K562 (cell line): Measurements from ENCODE around the gene HRG. TPM values are rescaled to one million over a fixed set of nuclear protein-coding genes. Genes with fewer than 3 reads are reported as not detected.

ENCODE experiments used
- ATAC-seq: fragments of 200-7000 bp; cut with Tn5 transposase; 3 replicates; pipeline ENCODE4 v1.9.1; 2020; ENCODE audit warnings: moderate library complexity
- BruUV-seq: library from RNA; stranded (reverse); fragments of 400-500 nt; replicated peaks from 2 replicates; lab custom pipeline; 2021; lab: Mats Ljungman, UMichigan
- CTCF ChIA-PET: fragments of 300-600 bp; formaldehyde crosslinking; extraction: SDS; loops from one replicate; lab custom pipeline; 2021; ENCODE audit warnings: low intra/inter-chr PET ratio; lab: Yijun Ruan, JAX
- POLR2A ChIA-PET: fragments of 300-600, 350-650 bp; sonication (Branson Sonifier 250); formaldehyde crosslinking; extraction: SDS; loops from one replicate; lab custom pipeline; 2021; ENCODE audit warnings: antibody characterized with exemption, inconsistent platforms; lab: Yijun Ruan, JAX
- DNase-seq, 4 experiments: peaks; one replicate each; pipeline versions ENCODE4 v3.0.0 to v3.0.0-alpha.2; 2011 to 2018; ENCODE audit warnings: low spot score in 3 of 4, mixed read lengths in 3 of 4; ENCODE audit errors: extremely low read depth in 1 of 4
- FAIRE-seq: peaks from 2 replicates; lab custom pipeline; 2011; peaks lifted over from hg19 to GRCh38; lab: Jason Lieb, UNC
- H2AFZ ChIP-seq: 2 replicates; pipeline ENCODE4 v1.6.0; 2011; ENCODE audit warnings: low read depth, low read length, control low read depth, inconsistent platforms
- H3K27ac ChIP-seq: fragments of 200-600 bp; 3 replicates; pipeline ENCODE4 v1.8.0; 2011; ENCODE audit warnings: low read depth, mild to moderate bottlenecking, control low read depth, inconsistent platforms, low read length, moderate library complexity, mixed read lengths; ENCODE audit errors: extremely low read depth
- H3K27me3 ChIP-seq, 2 experiments: fragments of 300-600 bp in 1 of 2; 2 replicates in 1 of 2; 3 replicates in 1 of 2; pipeline versions ENCODE4 v1.6.0 to v1.8.0; 2011; ENCODE audit warnings: inconsistent platforms in 2 of 2, low read length in 2 of 2, mild to moderate bottlenecking in 1 of 2, mixed read lengths in 1 of 2, moderate library complexity in 1 of 2; ENCODE audit not compliant: control insufficient read depth in 2 of 2, insufficient read depth in 2 of 2
- H3K36me3 ChIP-seq: fragments of 300-600 bp; 3 replicates; pipeline ENCODE4 v1.8.0; 2011; ENCODE audit warnings: mild to moderate bottlenecking, low read length, inconsistent platforms; ENCODE audit not compliant: control insufficient read depth, insufficient read depth
- H3K4me1 ChIP-seq, 2 experiments: fragments of 200-600 bp in 1 of 2; replicated peaks in 1 of 2; 2 replicates in 1 of 2; 3 replicates in 1 of 2; pipeline versions ENCODE4 v1.5.1 to v1.8.0; 2011; ENCODE audit warnings: inconsistent platforms in 2 of 2, low read length in 2 of 2, mild to moderate bottlenecking in 1 of 2, mixed read lengths in 1 of 2, moderate library complexity in 1 of 2; ENCODE audit not compliant: control insufficient read depth in 2 of 2, insufficient read depth in 2 of 2
- H3K4me2 ChIP-seq: 2 replicates; pipeline ENCODE4 v1.6.1; 2011; ENCODE audit warnings: low read length, control low read depth, inconsistent platforms, mixed read lengths; ENCODE audit not compliant: insufficient read depth
- H3K4me3 ChIP-seq: fragments of 200-600 bp; sonication (generic), shearing (Covaris generic); 2 replicates; pipeline ENCODE4 v1.5.1; 2016; ENCODE audit warnings: control low read depth, inconsistent platforms
- H3K79me2 ChIP-seq: fragments of 200-600 bp; 3 replicates; pipeline ENCODE4 v1.8.0; 2011; ENCODE audit warnings: low read length, inconsistent platforms; ENCODE audit not compliant: control insufficient read depth, insufficient read depth
- H3K9ac ChIP-seq, 2 experiments: 2 replicates each; pipeline versions ENCODE4 v1.6.0 to v1.6.1; 2011; ENCODE audit warnings: low read depth in 2 of 2, low read length in 2 of 2, control low read depth in 1 of 2, inconsistent platforms in 1 of 2, mild to moderate bottlenecking in 1 of 2, mixed read lengths in 1 of 2; ENCODE audit not compliant: insufficient read depth in 1 of 2
- H3K9me1 ChIP-seq: one replicate; pipeline ENCODE4 v1.6.0; 2011; ENCODE audit warnings: inconsistent platforms, mild to moderate bottlenecking, low read length, moderate library complexity; ENCODE audit not compliant: control insufficient read depth, insufficient read depth
- H3K9me3 ChIP-seq: replicated peaks from 2 replicates; pipeline ENCODE4 v1.5.1; 2011; ENCODE audit warnings: low read depth, low read length, inconsistent platforms; ENCODE audit not compliant: control insufficient read depth, insufficient read depth
- H4K20me1 ChIP-seq: replicated peaks from 2 replicates; pipeline ENCODE4 v1.6.1; 2011; ENCODE audit warnings: low read length, inconsistent platforms, mixed read lengths; ENCODE audit not compliant: control insufficient read depth, insufficient read depth
- ATF7 ChIP-seq: fragments of 450-650 bp; IDR thresholded peaks from 2 replicates; pipeline ENCODE4 v1.7.1; 2014; ENCODE audit warnings: mild to moderate bottlenecking, moderate library complexity
- CBFA2T2 ChIP-seq: fragments of 450-650 bp; conservative IDR thresholded peaks from 2 replicates; pipeline ENCODE4 v1.6.1; 2017; ENCODE audit warnings: mild to moderate bottlenecking
- CBX3 ChIP-seq, 2 experiments: IDR thresholded peaks; 1 replicate in 1 of 2; 2 replicates in 1 of 2; pipeline ENCODE4 v1.6.1; 2012; ENCODE audit warnings: inconsistent platforms in 2 of 2, low read length in 2 of 2, borderline replicate concordance in 1 of 2, control low read depth in 1 of 2
- ESRRA ChIP-seq: fragments of 450-650 bp; IDR thresholded peaks from 2 replicates; pipeline ENCODE4 v1.6.1; 2014; ENCODE audit warnings: low read depth, mild to moderate bottlenecking, moderate library complexity, borderline replicate concordance
- FOXM1 ChIP-seq, 2 experiments: fragments of 450-650 bp in 1 of 2; sonication (generic) in 1 of 2; formaldehyde crosslinking in 1 of 2; IDR thresholded peaks; 2 replicates each; pipeline versions ENCODE4 v1.6.1 to v1.9.0; 2017 to 2022; ENCODE audit warnings: low read depth in 2 of 2, mild to moderate bottlenecking in 2 of 2, missing genetic modification reagents in 1 of 2, moderate library complexity in 1 of 2
- HNRNPK ChIP-seq: fragments of 200-400 bp; formaldehyde crosslinking; IDR thresholded peaks from one replicate; pipeline ENCODE4 v1.6.1; 2018; ENCODE audit warnings: mild to moderate bottlenecking, low read depth, low read length; ENCODE audit not compliant: poor library complexity, severe bottlenecking
- MTA3 ChIP-seq: fragments of 450-650 bp; formaldehyde crosslinking; IDR thresholded peaks from 2 replicates; pipeline ENCODE4 v1.6.1; 2017; ENCODE audit warnings: mild to moderate bottlenecking, borderline replicate concordance
- PHF21A ChIP-seq: fragments of 450-650 bp; IDR thresholded peaks from 2 replicates; pipeline ENCODE4 v1.6.1; 2017; ENCODE audit warnings: low read depth, borderline replicate concordance
- RHOXF2B ChIP-seq: fragments of 250-450 bp; sonication (Bioruptor Pico); conservative IDR thresholded peaks from 2 replicates; pipeline ENCODE4 v1.5.1; 2021
- TBP ChIP-seq: optimal IDR thresholded peaks from 2 replicates; pipeline ENCODE3; 2011; ENCODE audit warnings: low read depth, low read length, improper control_type of control experiment
- ZNF785 ChIP-seq: fragments of 250-450 bp; sonication (Bioruptor Pico); IDR thresholded peaks from 2 replicates; pipeline ENCODE4 v1.4.0; 2020; ENCODE audit warnings: mild to moderate bottlenecking
- WGBS: fragments of 100-300 bp; shearing (Covaris generic); methylation state at CpG from one replicate; pipeline ENCODE4 v1.1.6; 2016; ENCODE audit warnings: low coverage, mixed read lengths; ENCODE audit not compliant: insufficient coverage; ENCODE audit errors: missing lambda C conversion rate; 5-methylcytosine and 5-hydroxymethylcytosine counted together
- in situ Hi-C: fragments of 300-500 bp; cut with MboI; formaldehyde crosslinking; loops from 4 replicates; pipeline ENCODE4 v1.15.0; 2018; ENCODE audit warnings: inconsistent platforms, mixed read lengths
- intact Hi-C: fragments of 100-400 bp; cut with micrococcal nuclease; formaldehyde crosslinking; loops from 2 replicates; pipeline ENCODE4 v1.14.2; 2022
- polyA plus RNA-seq, 8 experiments: library from polyadenylated mRNA; depleted of rRNA in 4 of 8; stranded (reverse) in 5 of 8; unstranded in 3 of 8; fragments of >200 nt; fragmentation: Nextera tagmentation in 2 of 8; fragmentation: Illumina TruSeq in 1 of 8; extraction: Ambion mirVana in 2 of 8; extraction: Trizol in 1 of 8; gene quantifications; 2 replicates each; pipeline versions ENCODE4 v1.2.1 to v1.2.3, GENCODE V29; 2011 to 2014; ENCODE audit warnings: inconsistent platforms in 1 of 8, missing spikeins in 1 of 8
- total RNA-seq, 7 experiments: library from RNA; depleted of rRNA in 6 of 7; stranded (reverse); fragments of >200 nt in 6 of 7; fragmentation: Illumina TruSeq in 2 of 7; extraction: Trizol in 2 of 7; gene quantifications; 2 replicates each; pipeline versions ENCODE4 v1.2.1 to v1.2.3, GENCODE V29; 2011 to 2021; ENCODE audit warnings: low replicate concordance in 1 of 7
- TF ChIP-seq, protein P1 (sequence below): sonication (generic); formaldehyde crosslinking; IDR thresholded peaks from 2 replicates; pipeline ENCODE4 v1.8.0; 2023; ENCODE audit warnings: mild to moderate bottlenecking, missing genetic modification reagents
- TF ChIP-seq, protein P2 (sequence below): sonication (generic); formaldehyde crosslinking; IDR thresholded peaks from 2 replicates; pipeline ENCODE4 v1.4.0; 2020; ENCODE audit warnings: mild to moderate bottlenecking, missing genetic modification reagents
- TF ChIP-seq, protein P3 (sequence below), 3 experiments: IDR thresholded peaks in 2 of 3; conservative IDR thresholded peaks in 1 of 3; 2 replicates each; pipeline ENCODE4 v1.5.1; 2011 to 2012; ENCODE audit warnings: low read length in 3 of 3, mild to moderate bottlenecking in 3 of 3, control low read depth in 2 of 3, improper control_type of control experiment in 1 of 3, inconsistent platforms in 1 of 3, low read depth in 1 of 3, mixed read lengths in 1 of 3, moderate library complexity in 1 of 3; ENCODE audit not compliant: insufficient read depth in 2 of 3

HRG gene
- total and polyA plus RNA-seq, 9 of the 15 experiments (the other 6 are each of a cell fraction or from before 2014, with no cell fraction given), result not detected

DNA sequence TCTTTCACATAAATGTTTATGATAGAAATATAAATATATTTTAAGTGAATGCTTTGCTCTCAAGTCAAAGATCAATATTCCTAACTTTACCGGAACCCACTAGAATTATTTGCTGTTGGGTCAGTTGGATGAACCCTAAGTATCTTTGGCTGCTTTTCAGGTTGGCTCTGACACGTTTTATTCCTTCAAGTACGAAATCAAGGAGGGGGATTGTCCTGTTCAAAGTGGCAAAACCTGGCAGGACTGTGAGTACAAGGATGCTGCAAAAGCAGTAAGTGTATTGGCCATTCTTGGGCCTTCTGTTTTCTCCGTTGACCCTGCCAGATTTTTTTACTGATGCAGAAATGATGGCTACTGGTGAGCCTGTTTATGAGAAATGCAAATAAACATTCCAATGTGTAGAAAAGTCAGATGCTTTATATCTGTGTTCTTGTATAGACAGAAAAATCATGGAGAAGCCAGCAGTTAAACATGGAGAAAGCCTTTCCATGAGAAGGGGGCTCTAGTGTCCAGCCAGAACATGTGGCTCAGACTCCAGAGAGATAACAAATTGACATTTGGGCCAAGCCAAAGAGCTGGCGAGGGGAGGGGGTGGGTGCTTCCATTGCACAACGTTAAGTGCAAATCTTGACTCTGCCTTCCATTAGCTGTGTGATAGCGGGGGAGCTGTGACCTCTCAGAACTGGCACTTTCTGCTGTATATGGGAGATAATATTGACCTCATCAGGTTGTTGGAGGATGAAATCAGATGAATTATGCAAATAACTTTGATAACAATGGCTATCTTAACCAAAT is 54.3 kb downstream of the HRG start:
- ChIA-PET CTCF (interaction anchor here (0.5 kb wide), 1 partner anchor 959 kb away, joined by 3 read pairs; no protein-coding TSS in a partner anchor), POLR2A (interaction anchor here (1.0 to 3.8 kb wide), 2 partner anchors 12 to 63 kb away, joined by 3 to 14 read pairs; partner anchors contain the start of gene EIF4A2)
- TF ChIP-seq FOXM1 (IDR thresholded peaks at IDR 0.05; ENCODE audit: low read depth) (no peak), FOXM1 (CRISPR knock-in tag; IDR thresholded peaks at IDR 0.05; ENCODE audit: low read depth) (no peak), CBFA2T2 (peak; percentile 67), PHF21A (no peak), RHOXF2B (CRISPR knock-in tag) (no peak), ATF7 (peak; percentile 40; the same call in 1 of the 2 replicates), CBX3 (IDR thresholded peaks at IDR 0.05; ENCODE audit: borderline replicate concordance in 1 of 2, low read length in 2 of 2) (no peak), ZNF785 (CRISPR knock-in tag) (no peak), MTA3 (no peak), TBP (no peak), HNRNPK (no peak), ESRRA (no peak)
- TF ChIP-seq, protein P1, sequence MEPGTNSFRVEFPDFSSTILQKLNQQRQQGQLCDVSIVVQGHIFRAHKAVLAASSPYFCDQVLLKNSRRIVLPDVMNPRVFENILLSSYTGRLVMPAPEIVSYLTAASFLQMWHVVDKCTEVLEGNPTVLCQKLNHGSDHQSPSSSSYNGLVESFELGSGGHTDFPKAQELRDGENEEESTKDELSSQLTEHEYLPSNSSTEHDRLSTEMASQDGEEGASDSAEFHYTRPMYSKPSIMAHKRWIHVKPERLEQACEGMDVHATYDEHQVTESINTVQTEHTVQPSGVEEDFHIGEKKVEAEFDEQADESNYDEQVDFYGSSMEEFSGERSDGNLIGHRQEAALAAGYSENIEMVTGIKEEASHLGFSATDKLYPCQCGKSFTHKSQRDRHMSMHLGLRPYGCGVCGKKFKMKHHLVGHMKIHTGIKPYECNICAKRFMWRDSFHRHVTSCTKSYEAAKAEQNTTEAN (CRISPR knock-in tag), result no peak
- TF ChIP-seq, protein P2, sequence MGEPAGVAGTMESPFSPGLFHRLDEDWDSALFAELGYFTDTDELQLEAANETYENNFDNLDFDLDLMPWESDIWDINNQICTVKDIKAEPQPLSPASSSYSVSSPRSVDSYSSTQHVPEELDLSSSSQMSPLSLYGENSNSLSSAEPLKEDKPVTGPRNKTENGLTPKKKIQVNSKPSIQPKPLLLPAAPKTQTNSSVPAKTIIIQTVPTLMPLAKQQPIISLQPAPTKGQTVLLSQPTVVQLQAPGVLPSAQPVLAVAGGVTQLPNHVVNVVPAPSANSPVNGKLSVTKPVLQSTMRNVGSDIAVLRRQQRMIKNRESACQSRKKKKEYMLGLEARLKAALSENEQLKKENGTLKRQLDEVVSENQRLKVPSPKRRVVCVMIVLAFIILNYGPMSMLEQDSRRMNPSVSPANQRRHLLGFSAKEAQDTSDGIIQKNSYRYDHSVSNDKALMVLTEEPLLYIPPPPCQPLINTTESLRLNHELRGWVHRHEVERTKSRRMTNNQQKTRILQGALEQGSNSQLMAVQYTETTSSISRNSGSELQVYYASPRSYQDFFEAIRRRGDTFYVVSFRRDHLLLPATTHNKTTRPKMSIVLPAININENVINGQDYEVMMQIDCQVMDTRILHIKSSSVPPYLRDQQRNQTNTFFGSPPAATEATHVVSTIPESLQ (CRISPR knock-in tag), result no peak
- TF ChIP-seq, protein P3, sequence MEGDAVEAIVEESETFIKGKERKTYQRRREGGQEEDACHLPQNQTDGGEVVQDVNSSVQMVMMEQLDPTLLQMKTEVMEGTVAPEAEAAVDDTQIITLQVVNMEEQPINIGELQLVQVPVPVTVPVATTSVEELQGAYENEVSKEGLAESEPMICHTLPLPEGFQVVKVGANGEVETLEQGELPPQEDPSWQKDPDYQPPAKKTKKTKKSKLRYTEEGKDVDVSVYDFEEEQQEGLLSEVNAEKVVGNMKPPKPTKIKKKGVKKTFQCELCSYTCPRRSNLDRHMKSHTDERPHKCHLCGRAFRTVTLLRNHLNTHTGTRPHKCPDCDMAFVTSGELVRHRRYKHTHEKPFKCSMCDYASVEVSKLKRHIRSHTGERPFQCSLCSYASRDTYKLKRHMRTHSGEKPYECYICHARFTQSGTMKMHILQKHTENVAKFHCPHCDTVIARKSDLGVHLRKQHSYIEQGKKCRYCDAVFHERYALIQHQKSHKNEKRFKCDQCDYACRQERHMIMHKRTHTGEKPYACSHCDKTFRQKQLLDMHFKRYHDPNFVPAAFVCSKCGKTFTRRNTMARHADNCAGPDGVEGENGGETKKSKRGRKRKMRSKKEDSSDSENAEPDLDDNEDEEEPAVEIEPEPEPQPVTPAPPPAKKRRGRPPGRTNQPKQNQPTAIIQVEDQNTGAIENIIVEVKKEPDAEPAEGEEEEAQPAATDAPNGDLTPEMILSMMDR (IDR thresholded peaks at IDR 0.05 in 2 of 3, conservative IDR thresholded peaks at IDR 0.05 in 1 of 3; ENCODE audit: insufficient read depth in 2 of 3, low read depth in 1 of 3, low read length in 3 of 3), result no peak

More for the DNA sequence above, 54.3 kb downstream of the HRG start:
- in situ Hi-C loops (no loop called here), intact Hi-C loops (no loop called here)
- DNase-seq, result peak; percentile 27 to 49 (median 36)
- no peak overlapping the region for H3K4me2 ChIP-seq
- H3K4me3 ChIP-seq, result no peak overlapping the region
- no peak overlapping the region for H3K9ac ChIP-seq
- peaks cover 6 to 17% of the 10 kb centered on the region in 2 experiments; a peak in 4 of 5 replicates for H3K27me3 ChIP-seq
- no peaks in the 10 kb centered on the region for H3K36me3 ChIP-seq
- BruUV-seq, result no TSS peak
- H2AFZ ChIP-seq, result no peak overlapping the region
- H3K9me1 ChIP-seq, result no peaks in the 10 kb centered on the region
- H4K20me1 ChIP-seq, result no peaks in the 10 kb centered on the region; the same call in 1 of the 2 replicates
- no peak for FAIRE-seq
- WGBS, result 22% methylated on average over 6 of the region's 7 CpGs
- H3K79me2 ChIP-seq, result no peaks in the 10 kb centered on the region
- H3K4me1 ChIP-seq, result no peaks in the 10 kb centered on the region; a peak in 1 of 5 replicates
- no peaks in the 10 kb centered on the region for H3K9me3 ChIP-seq
- ATAC-seq, result peak; percentile 69
- no peak overlapping the region for H3K27ac ChIP-seq
